ENCODE results near the gene ATP2C1. TPM values are rescaled to one million over a fixed set of nuclear protein-coding genes. Genes with fewer than 3 reads are reported as not detected.

ATP2C1 gene
- total and polyA plus RNA-seq, 2 of the 13 experiments (the other 11 are each of a cell fraction or from before 2014, with no cell fraction given), result 32.4 to 37.6 TPM

DNA sequence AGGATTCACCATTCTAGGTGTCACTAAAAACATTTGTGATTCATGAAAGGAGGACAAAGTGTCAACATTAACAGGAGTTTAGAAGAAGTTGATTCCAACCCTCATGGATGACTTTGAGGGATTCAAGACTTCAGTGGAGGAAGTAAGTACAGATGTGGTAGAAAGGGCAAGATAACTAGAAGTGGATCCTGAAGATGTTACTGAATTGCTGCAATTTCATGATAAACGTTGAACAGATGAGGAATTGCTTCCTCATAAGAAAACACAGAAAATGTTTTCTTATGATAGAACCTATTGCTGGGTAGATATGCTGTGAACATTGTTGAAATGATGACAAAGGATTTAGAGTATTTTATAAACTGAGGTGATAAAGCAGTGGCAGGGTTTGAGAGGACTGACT lies 23.5 kb upstream of the ATP2C1 start:
- Histone ChIP-seq H3K4me2 (ENCODE audit: low read depth, low read length) (no peak overlapping the region), H3K36me3 (replicated peaks in 1 of 2; ENCODE audit: control insufficient read depth in 1 of 2, insufficient read depth in 2 of 2, low read length in 2 of 2) (no peaks in the 10 kb centered on the region), H4K20me1 (ENCODE audit: insufficient read depth, low read length) (no peaks in the 10 kb centered on the region), H2AFZ (ENCODE audit: low read length) (no peak overlapping the region), H3K9me3 (ENCODE audit: low read length) (no peaks in the 10 kb centered on the region), H3K4me3 (replicated peaks in 1 of 3; ENCODE audit: insufficient read depth in 1 of 3, low read depth in 2 of 3, low read length in 3 of 3) (no peak overlapping the region), H3K9ac (ENCODE audit: insufficient read depth, low read depth, low read length) (no peak overlapping the region), H3K4me1 (ENCODE audit: insufficient read depth, low read length) (peaks cover 10% of the 10 kb centered on the region; the same call in 1 of the 2 replicates), H3K27ac (ENCODE audit: extremely low read length, insufficient read depth, low read length) (no peak overlapping the region), H3K79me2 (ENCODE audit: insufficient read depth, low read length) (no peaks in the 10 kb centered on the region), H3K27me3 (ENCODE audit: control insufficient read depth in 1 of 2, insufficient read depth in 2 of 2, low read length in 2 of 2) (no peaks in the 10 kb centered on the region)
- DNase-seq (ENCODE audit: low spot score), result no peak
- no peak for TF ChIP-seq KLF9 (CRISPR knock-in tag; IDR thresholded peaks at IDR 0.05; ENCODE audit: low read depth)
- TF ChIP-seq ATAD3A (CRISPR knock-in tag; IDR thresholded peaks at IDR 0.05), result no peak
- TF ChIP-seq MTA1 (CRISPR knock-in tag; IDR thresholded peaks at IDR 0.05; ENCODE audit: borderline replicate concordance), result no peak
- no peak for TF ChIP-seq MAFF (IDR thresholded peaks at IDR 0.05; ENCODE audit: low read depth, low read length)
- TF ChIP-seq ZSCAN25 (CRISPR knock-in tag; IDR thresholded peaks at IDR 0.05), result no peak
- no peak for TF ChIP-seq RARG (CRISPR knock-in tag; IDR thresholded peaks at IDR 0.05; ENCODE audit: low read depth)
- no peak for TF ChIP-seq ZNF746 (CRISPR knock-in tag; IDR thresholded peaks at IDR 0.05)
- TF ChIP-seq, protein P1, sequence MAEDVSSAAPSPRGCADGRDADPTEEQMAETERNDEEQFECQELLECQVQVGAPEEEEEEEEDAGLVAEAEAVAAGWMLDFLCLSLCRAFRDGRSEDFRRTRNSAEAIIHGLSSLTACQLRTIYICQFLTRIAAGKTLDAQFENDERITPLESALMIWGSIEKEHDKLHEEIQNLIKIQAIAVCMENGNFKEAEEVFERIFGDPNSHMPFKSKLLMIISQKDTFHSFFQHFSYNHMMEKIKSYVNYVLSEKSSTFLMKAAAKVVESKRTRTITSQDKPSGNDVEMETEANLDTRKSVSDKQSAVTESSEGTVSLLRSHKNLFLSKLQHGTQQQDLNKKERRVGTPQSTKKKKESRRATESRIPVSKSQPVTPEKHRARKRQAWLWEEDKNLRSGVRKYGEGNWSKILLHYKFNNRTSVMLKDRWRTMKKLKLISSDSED (CRISPR knock-in tag; IDR thresholded peaks at IDR 0.05), result no peak
- TF ChIP-seq RFX3 (CRISPR knock-in tag; IDR thresholded peaks at IDR 0.05), result no peak
- TF ChIP-seq, protein P2, sequence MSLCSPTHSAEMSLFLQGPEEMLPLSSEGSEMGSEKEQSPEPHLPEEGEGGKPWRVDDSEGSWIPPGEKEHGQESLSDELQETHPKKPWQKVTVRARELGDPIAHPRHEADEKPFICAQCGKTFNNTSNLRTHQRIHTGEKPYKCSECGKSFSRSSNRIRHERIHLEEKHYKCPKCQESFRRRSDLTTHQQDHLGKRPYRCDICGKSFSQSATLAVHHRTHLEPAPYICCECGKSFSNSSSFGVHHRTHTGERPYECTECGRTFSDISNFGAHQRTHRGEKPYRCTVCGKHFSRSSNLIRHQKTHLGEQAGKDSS (CRISPR knock-in tag; IDR thresholded peaks at IDR 0.05; ENCODE audit: borderline replicate concordance, low read depth), result no peak
- TF ChIP-seq ZKSCAN5 (CRISPR knock-in tag; IDR thresholded peaks at IDR 0.05), result no peak
- TF ChIP-seq ZNF510 (CRISPR knock-in tag; IDR thresholded peaks at IDR 0.05; ENCODE audit: low read depth), result no peak
- no peak for TF ChIP-seq TMF1 (CRISPR knock-in tag; IDR thresholded peaks at IDR 0.05; ENCODE audit: low read depth)
- TF ChIP-seq ZNF530 (CRISPR knock-in tag; IDR thresholded peaks at IDR 0.05; ENCODE audit: low read depth), result no peak
- TF ChIP-seq MZF1 (CRISPR knock-in tag; IDR thresholded peaks at IDR 0.05; ENCODE audit: borderline replicate concordance), result no peak
- TF ChIP-seq, protein P3, sequence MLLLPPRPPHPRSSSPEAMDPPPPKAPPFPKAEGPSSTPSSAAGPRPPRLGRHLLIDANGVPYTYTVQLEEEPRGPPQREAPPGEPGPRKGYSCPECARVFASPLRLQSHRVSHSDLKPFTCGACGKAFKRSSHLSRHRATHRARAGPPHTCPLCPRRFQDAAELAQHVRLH (CRISPR knock-in tag; IDR thresholded peaks at IDR 0.05; ENCODE audit: borderline replicate concordance, low read depth), result no peak
- ATAC-seq, result no peak
- POLR2A ChIA-PET, result no interaction called here
- CTCF ChIA-PET (ENCODE audit: low intra/inter-chr PET ratio, low total read pairs), result no interaction called here
- in situ Hi-C loops (cut with HindIII; ENCODE audit: extremely low pct_ligation_motif_present, low pct_unique_long_range_greater_than_20kb) (no loop called here), intact Hi-C loops (cut with micrococcal nuclease; ENCODE audit: unreplicated experiment) (no loop called here)
- FAIRE-seq, result no peak
- 3% methylated on average over 1 of the region's 1 CpG for WGBS (ENCODE audit: low lambda C conversion rate)
- no TSS peak for BruUV-seq (replicated peaks)

Measured in HepG2 (cell line).